Measurements from ENCODE around the gene SH2D2A. TPM values are rescaled to one million over a fixed set of nuclear protein-coding genes. Genes with fewer than 3 reads are reported as not detected.

SH2D2A gene
- total RNA-seq, 1 experiment from 2014 or later = not detected

- in situ Hi-C loops (cut with HindIII; ENCODE audit: low pct_unique_long_range_greater_than_20kb, low sequenced_read_pairs) = no loop called here
These were observed 35.2 kb upstream of the SH2D2A start for GRCh38 chr1:156851779-156852417.

GRCh38 chr1:156849151-156849496 lies 32.5 kb upstream of the SH2D2A start:
- no peak for DNase-seq (ENCODE audit: low read depth, low spot score)
- in situ Hi-C loops (cut with HindIII; ENCODE audit: low pct_unique_long_range_greater_than_20kb, low sequenced_read_pairs) = no loop called here

More at GRCh38 chr1:156851779-156852417, 35.2 kb upstream of the SH2D2A start:
- DNase-seq (ENCODE audit: low read depth, low spot score) = no peak

- in situ Hi-C loops (cut with HindIII; ENCODE audit: low pct_unique_long_range_greater_than_20kb, low sequenced_read_pairs) = no loop called here
- no peak for DNase-seq (ENCODE audit: low read depth, low spot score)
These were observed 32.0 kb upstream of the SH2D2A start for GRCh38 chr1:156848461-156849150.

GRCh38 chr1:156847591-156848460 lies 31.2 kb upstream of the SH2D2A start:
- in situ Hi-C loops (cut with HindIII; ENCODE audit: low pct_unique_long_range_greater_than_20kb, low sequenced_read_pairs) = no loop called here
- no peak for DNase-seq (ENCODE audit: low read depth, low spot score)

- in situ Hi-C loops (cut with HindIII; ENCODE audit: low pct_unique_long_range_greater_than_20kb, low sequenced_read_pairs) = no loop called here
These were observed 30.0 kb upstream of the SH2D2A start for GRCh38 chr1:156846643-156847042.

GRCh38 chr1:156845953-156846545 lies 29.4 kb upstream of the SH2D2A start:
- in situ Hi-C loops (cut with HindIII; ENCODE audit: low pct_unique_long_range_greater_than_20kb, low sequenced_read_pairs) = no loop called here
- DNase-seq (ENCODE audit: low read depth, low spot score) = no peak

More at GRCh38 chr1:156846643-156847042, 30.0 kb upstream of the SH2D2A start:
- DNase-seq (ENCODE audit: low read depth, low spot score) = no peak

GRCh38 chr1:156845055-156845952 lies 28.7 kb upstream of the SH2D2A start:
- in situ Hi-C loops (cut with HindIII; ENCODE audit: low pct_unique_long_range_greater_than_20kb, low sequenced_read_pairs) = no loop called here
- no peak for DNase-seq (ENCODE audit: low read depth, low spot score)

- no peak for DNase-seq (ENCODE audit: low read depth, low spot score)
- in situ Hi-C loops (cut with HindIII; ENCODE audit: low pct_unique_long_range_greater_than_20kb, low sequenced_read_pairs) = no loop called here
These were observed 28.0 kb upstream of the SH2D2A start for GRCh38 chr1:156844638-156845037.

GRCh38 chr1:156844102-156844501 lies 27.5 kb upstream of the SH2D2A start:
- no peak for DNase-seq (ENCODE audit: low read depth, low spot score)
- in situ Hi-C loops (cut with HindIII; ENCODE audit: low pct_unique_long_range_greater_than_20kb, low sequenced_read_pairs) = no loop called here

GRCh38 chr1:156842618-156843300 lies 26.1 kb upstream of the SH2D2A start:
- DNase-seq (ENCODE audit: low read depth, low spot score) = no peak
- in situ Hi-C loops (cut with HindIII; ENCODE audit: low pct_unique_long_range_greater_than_20kb, low sequenced_read_pairs) = no loop called here

- no peak for DNase-seq (ENCODE audit: low read depth, low spot score)
- in situ Hi-C loops (cut with HindIII; ENCODE audit: low pct_unique_long_range_greater_than_20kb, low sequenced_read_pairs) = no loop called here
These were observed 24.7 kb upstream of the SH2D2A start for GRCh38 chr1:156841295-156841855.

GRCh38 chr1:156840898-156841279 lies 24.2 kb upstream of the SH2D2A start:
- DNase-seq (ENCODE audit: low read depth, low spot score) = no peak
- in situ Hi-C loops (cut with HindIII; ENCODE audit: low pct_unique_long_range_greater_than_20kb, low sequenced_read_pairs) = no loop called here

- DNase-seq (ENCODE audit: low read depth, low spot score) = no peak
- in situ Hi-C loops (cut with HindIII; ENCODE audit: low pct_unique_long_range_greater_than_20kb, low sequenced_read_pairs) = no loop called here
These were observed 23.7 kb upstream of the SH2D2A start for GRCh38 chr1:156840186-156840897.

- in situ Hi-C loops (cut with HindIII; ENCODE audit: low pct_unique_long_range_greater_than_20kb, low sequenced_read_pairs) = no loop called here
- no peak for DNase-seq (ENCODE audit: low read depth, low spot score)
These were observed 22.9 kb upstream of the SH2D2A start for GRCh38 chr1:156839426-156840109.

GRCh38 chr1:156838972-156839371 lies 22.3 kb upstream of the SH2D2A start:
- in situ Hi-C loops (cut with HindIII; ENCODE audit: low pct_unique_long_range_greater_than_20kb, low sequenced_read_pairs) = no loop called here
- DNase-seq (ENCODE audit: low read depth, low spot score) = peak; percentile 58
